ENCODE measurements around the gene TUBE1. TPM values are rescaled to one million over a fixed set of nuclear protein-coding genes. Genes with fewer than 3 reads are reported as not detected.

Gene TUBE1
- total and polyA plus RNA-seq, 10 of the 15 experiments (the other 5 are each of a cell fraction or from before 2014, with no cell fraction given), result 6.3 to 25.2 (median 13.6) TPM

- ChIA-PET CTCF (interaction anchor here (1.4 kb wide), 1 partner anchor 14 kb away, joined by 4 read pairs; no protein-coding TSS in a partner anchor), SMC1A (ENCODE audit: uncharacterized antibody, unreplicated experiment) (interaction anchor here (1.9 kb wide), 1 partner anchor 49 kb away, joined by 5 read pairs; no protein-coding TSS in a partner anchor), RAD21 (ENCODE audit: unreplicated experiment) (no interaction called here), POLR2A (no interaction called here)
- FAIRE-seq (no peak), DNase-seq (ENCODE audit: low read depth, low spot score) (no peak), ATAC-seq (no peak)
- TF ChIP-seq MTA2 (IDR thresholded peaks at IDR 0.05; ENCODE audit: low read depth) (no peak), CEBPB (IDR thresholded peaks at IDR 0.05; ENCODE audit: borderline replicate concordance in 1 of 2, low read depth in 2 of 2, low read length in 2 of 2) (no peak), POU2F2 (IDR thresholded peaks at IDR 0.05; ENCODE audit: borderline replicate concordance, low read depth, low read length) (no peak), IRF5 (IDR thresholded peaks at IDR 0.05; ENCODE audit: borderline replicate concordance) (no peak), NFIC (IDR thresholded peaks at IDR 0.05; ENCODE audit: low read depth, low read length) (no peak), RUNX3 (IDR thresholded peaks at IDR 0.05; ENCODE audit: low read length) (no peak)
- no peaks in the 10 kb centered on the region for H3K36me3 ChIP-seq (ENCODE audit: control insufficient read depth in 2 of 2, insufficient read depth in 2 of 2, low read length in 1 of 2)
- H3K9me3 ChIP-seq (replicated peaks; ENCODE audit: control insufficient read depth, insufficient read depth, low read length), result no peaks in the 10 kb centered on the region
- H2AFZ ChIP-seq (ENCODE audit: control insufficient read depth, low read depth, low read length), result no peak overlapping the region
- no peak overlapping the region for H3K4me2 ChIP-seq (ENCODE audit: control insufficient read depth, insufficient read depth)
- H3K4me1 ChIP-seq (ENCODE audit: control insufficient read depth, insufficient read depth, low read length), result no peaks in the 10 kb centered on the region
- in situ Hi-C loops (cut with MboI) (no loop called here), intact Hi-C loops (cut with micrococcal nuclease; ENCODE audit: unreplicated experiment) (no loop called here)
- no peak overlapping the region for H3K9ac ChIP-seq (ENCODE audit: control insufficient read depth, insufficient read depth, low read length)
- BruUV-seq (replicated peaks), result no TSS peak
- no peaks in the 10 kb centered on the region for H3K79me2 ChIP-seq (ENCODE audit: control insufficient read depth, insufficient read depth, low read length)
- WGBS (ENCODE audit: insufficient coverage, insufficient replicate concordance, low lambda C conversion rate, missing lambda C conversion rate), result 0% methylated on average over 3 of the region's 3 CpGs
- H3K27ac ChIP-seq (ENCODE audit: control insufficient read depth, insufficient read depth), result no peak overlapping the region
- H4K20me1 ChIP-seq (ENCODE audit: control insufficient read depth, insufficient read depth), result no peaks in the 10 kb centered on the region
- no peak overlapping the region for H3K4me3 ChIP-seq
- no peaks in the 10 kb centered on the region for H3K27me3 ChIP-seq (replicated peaks in 1 of 2; ENCODE audit: control insufficient read depth in 2 of 2, insufficient read depth in 2 of 2, low read length in 1 of 2)
Measured at GRCh38 chr6:112130878-112131277, 43.6 kb upstream of the TUBE1 start.

DNA sequence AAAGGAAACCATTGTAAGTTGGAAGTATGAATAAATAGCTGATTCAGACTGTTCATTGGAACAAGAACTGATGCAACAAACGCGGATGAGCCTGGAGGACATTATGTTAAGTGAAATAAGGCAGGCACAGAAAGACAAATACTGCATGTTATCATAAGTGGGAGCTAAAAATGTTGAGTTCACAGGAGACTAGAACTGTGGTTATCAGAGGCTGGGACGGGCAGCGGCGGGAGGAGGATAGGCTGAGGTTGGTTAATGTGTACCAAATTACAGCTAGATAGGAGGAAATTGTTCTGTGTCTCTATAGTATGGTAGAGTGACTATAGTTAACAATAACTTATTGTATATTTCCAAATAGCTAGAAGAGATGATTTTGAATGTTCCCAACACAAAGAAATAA, 40.9 kb upstream of the TUBE1 start:
- Histone ChIP-seq H2AFZ (ENCODE audit: control insufficient read depth, low read depth, low read length) (no peak overlapping the region), H3K9me3 (replicated peaks; ENCODE audit: control insufficient read depth, insufficient read depth, low read length) (no peaks in the 10 kb centered on the region), H4K20me1 (ENCODE audit: control insufficient read depth, insufficient read depth) (no peaks in the 10 kb centered on the region), H3K4me1 (ENCODE audit: control insufficient read depth, insufficient read depth, low read length) (no peaks in the 10 kb centered on the region), H3K27me3 (replicated peaks in 1 of 2; ENCODE audit: control insufficient read depth in 2 of 2, insufficient read depth in 2 of 2, low read length in 1 of 2) (no peaks in the 10 kb centered on the region), H3K27ac (ENCODE audit: control insufficient read depth, insufficient read depth) (no peak overlapping the region), H3K9ac (ENCODE audit: control insufficient read depth, insufficient read depth, low read length) (no peak overlapping the region), H3K36me3 (ENCODE audit: control insufficient read depth in 2 of 2, insufficient read depth in 2 of 2, low read length in 1 of 2) (no peaks in the 10 kb centered on the region), H3K79me2 (ENCODE audit: control insufficient read depth, insufficient read depth, low read length) (no peaks in the 10 kb centered on the region), H3K4me2 (ENCODE audit: control insufficient read depth, insufficient read depth) (no peak overlapping the region), H3K4me3 (no peak overlapping the region)
- ChIA-PET SMC1A (ENCODE audit: uncharacterized antibody, unreplicated experiment) (interaction anchor here (0.8 kb wide), 1 partner anchor 61 kb away, joined by 3 read pairs; no protein-coding TSS in a partner anchor), RAD21 (ENCODE audit: unreplicated experiment) (no interaction called here), CTCF (interaction anchor here (0.8 to 1.3 kb wide), 2 partner anchors 9 to 52 kb away, joined by 3 to 4 read pairs; no protein-coding TSS in a partner anchor), POLR2A (no interaction called here)
- ATAC-seq (no peak), FAIRE-seq (no peak), DNase-seq (ENCODE audit: low read depth, low spot score) (no peak)
- no TSS peak for BruUV-seq (replicated peaks)
- in situ Hi-C loops (cut with MboI) (no loop called here), intact Hi-C loops (cut with micrococcal nuclease; ENCODE audit: unreplicated experiment) (no loop called here)
- WGBS (ENCODE audit: insufficient coverage, insufficient replicate concordance, low lambda C conversion rate, missing lambda C conversion rate), result 51% methylated on average over 5 of the region's 5 CpGs
- TF ChIP-seq ETV6 (conservative IDR thresholded peaks at IDR 0.05 in 1 of 2, IDR thresholded peaks at IDR 0.05 in 1 of 2; ENCODE audit: borderline replicate concordance in 1 of 2, low read depth in 1 of 2) (no peak), BMI1 (IDR thresholded peaks at IDR 0.05; ENCODE audit: borderline replicate concordance) (no peak), NFYA (IDR thresholded peaks at IDR 0.05; ENCODE audit: borderline replicate concordance, low read depth, low read length) (no peak), FOS (IDR thresholded peaks at IDR 0.05; ENCODE audit: borderline replicate concordance, extremely low read depth, insufficient read length) (no peak), EGR1 (IDR thresholded peaks at IDR 0.05; ENCODE audit: borderline replicate concordance in 1 of 2, low read depth in 2 of 2, low read length in 2 of 2) (no peak)
- TF ChIP-seq, protein P1, sequence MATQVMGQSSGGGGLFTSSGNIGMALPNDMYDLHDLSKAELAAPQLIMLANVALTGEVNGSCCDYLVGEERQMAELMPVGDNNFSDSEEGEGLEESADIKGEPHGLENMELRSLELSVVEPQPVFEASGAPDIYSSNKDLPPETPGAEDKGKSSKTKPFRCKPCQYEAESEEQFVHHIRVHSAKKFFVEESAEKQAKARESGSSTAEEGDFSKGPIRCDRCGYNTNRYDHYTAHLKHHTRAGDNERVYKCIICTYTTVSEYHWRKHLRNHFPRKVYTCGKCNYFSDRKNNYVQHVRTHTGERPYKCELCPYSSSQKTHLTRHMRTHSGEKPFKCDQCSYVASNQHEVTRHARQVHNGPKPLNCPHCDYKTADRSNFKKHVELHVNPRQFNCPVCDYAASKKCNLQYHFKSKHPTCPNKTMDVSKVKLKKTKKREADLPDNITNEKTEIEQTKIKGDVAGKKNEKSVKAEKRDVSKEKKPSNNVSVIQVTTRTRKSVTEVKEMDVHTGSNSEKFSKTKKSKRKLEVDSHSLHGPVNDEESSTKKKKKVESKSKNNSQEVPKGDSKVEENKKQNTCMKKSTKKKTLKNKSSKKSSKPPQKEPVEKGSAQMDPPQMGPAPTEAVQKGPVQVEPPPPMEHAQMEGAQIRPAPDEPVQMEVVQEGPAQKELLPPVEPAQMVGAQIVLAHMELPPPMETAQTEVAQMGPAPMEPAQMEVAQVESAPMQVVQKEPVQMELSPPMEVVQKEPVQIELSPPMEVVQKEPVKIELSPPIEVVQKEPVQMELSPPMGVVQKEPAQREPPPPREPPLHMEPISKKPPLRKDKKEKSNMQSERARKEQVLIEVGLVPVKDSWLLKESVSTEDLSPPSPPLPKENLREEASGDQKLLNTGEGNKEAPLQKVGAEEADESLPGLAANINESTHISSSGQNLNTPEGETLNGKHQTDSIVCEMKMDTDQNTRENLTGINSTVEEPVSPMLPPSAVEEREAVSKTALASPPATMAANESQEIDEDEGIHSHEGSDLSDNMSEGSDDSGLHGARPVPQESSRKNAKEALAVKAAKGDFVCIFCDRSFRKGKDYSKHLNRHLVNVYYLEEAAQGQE (IDR thresholded peaks at IDR 0.05; ENCODE audit: low read depth, low read length), result no peak

Data from GM12878 (cell line).